Ovary (tissue), 9 donors: ENCODE measurements around the gene DIP2C. TPM values are rescaled to one million over a fixed set of nuclear protein-coding genes. Genes with fewer than 3 reads are reported as not detected.

Experiments
- DNase-seq, 5 donors: peaks; one replicate each; pipeline ENCODE4 v3.0.0-alpha.2; 2019 to 2020
- H3K27ac ChIP-seq, 2 donors: fragments of 200-600 bp; one replicate each; pipeline versions ENCODE4 v1.5.1 to v1.8.0; 2019 to 2022
- H3K27me3 ChIP-seq: fragments of 200-600 bp; one replicate; pipeline ENCODE4 v1.8.0; 2022
- H3K36me3 ChIP-seq: fragments of 200-600 bp; sonication (generic); one replicate; pipeline ENCODE4 v1.5.1; 2019
- H3K4me1 ChIP-seq: one replicate; pipeline ENCODE4 v1.8.1; 2013; ENCODE audit warnings: mild to moderate bottlenecking, moderate library complexity; ENCODE audit not compliant: insufficient read depth
- H3K4me3 ChIP-seq: fragments of 200-600 bp; sonication (generic); one replicate; pipeline ENCODE4 v1.5.1; 2017
- H3K9me3 ChIP-seq, 2 donors: fragments of 200-600 bp in 1 of 2; sonication (generic) in 1 of 2; one replicate each; pipeline versions ENCODE4 v1.5.1 to v1.8.1; 2013 to 2019; ENCODE audit warnings: mild to moderate bottlenecking in 1 of 2, moderate library complexity in 1 of 2
- CTCF ChIP-seq, 3 donors: fragments of 450-650 bp in 2 of 3; fragments of 200-600 bp in 1 of 3; IDR thresholded peaks; one replicate each; pipeline versions ENCODE4 v1.5.1 to v1.8.0; 2016 to 2022; ENCODE audit warnings: antibody characterized with exemption in 3 of 3, mild to moderate bottlenecking in 1 of 3
- EP300 ChIP-seq: sonication (generic); formaldehyde crosslinking; IDR thresholded peaks from one replicate; pipeline ENCODE4 v1.6.1; 2017; ENCODE audit warnings: antibody characterized with exemption
- POLR2A ChIP-seq: fragments of 450-650 bp; IDR thresholded peaks from one replicate; pipeline ENCODE4 v1.6.1; 2017; ENCODE audit warnings: antibody characterized with exemption, mild to moderate bottlenecking, moderate library complexity
- WGBS, 3 donors: extraction: QIAGEN DNeasy Blood & Tissue Kit in 1 of 3; methylation state at CpG; one replicate each; pipeline versions ENCODE4 v1.1.5 to v1.1.7; 2013 to 2017; 5-methylcytosine and 5-hydroxymethylcytosine counted together
- intact Hi-C, 4 donors: fragments of 100-400 bp; cut with DNase I; formaldehyde crosslinking; loops; one replicate each; pipeline versions ENCODE4 v1.11.0 to v1.15.1; 2022 to 2023
- polyA plus RNA-seq, 2 donors: library from polyadenylated mRNA; stranded (reverse); fragments of 200-250 nt in 1 of 2; fragments of 350-450 nt in 1 of 2; fragmentation: Illumina TruSeq in 1 of 2; extraction: RNeasy Lipid Tissue Mini Kit (QIAGEN cat#74804) in 1 of 2; gene quantifications; one replicate each; pipeline ENCODE4 v1.2.3, GENCODE V29; 2013 to 2014
- total RNA-seq, 7 donors: library from RNA; depleted of rRNA in 2 of 7; stranded (reverse); fragments of >200 nt in 2 of 7; fragmentation: NEBNext Ultra II Directional in 3 of 7; extraction: Animal tissue kit (Norgen Biotek cat#: 25700) in 3 of 7; gene quantifications; one replicate each; pipeline versions ENCODE4 v1.1.0 to v1.2.4, GENCODE V29; 2016 to 2023
- donor health status: DM: no; HTN: no; CAD: no; lungs with moderate emphysema.
- donor health status: DM: no; HTN: no; CAD: no.
- donor health status: Bipolar disorder and iron deficiency.
- donor health status: DM: yes; HTN: yes; CAD: no.
- donor health status: DM: no; HTN: no; CAD: no.
- donor health status: DM: yes; HTN: yes; CAD: no.

DIP2C gene
- total and polyA plus RNA-seq, 9 donors, result 10.1 to 29.4 (median 22.2) TPM

GRCh38 chr10:381805-382204 is 307.7 kb downstream of the DIP2C start:
- H3K36me3 ChIP-seq, result no peaks in the 10 kb centered on the region
- intact Hi-C loops, result no loop called here

DNA sequence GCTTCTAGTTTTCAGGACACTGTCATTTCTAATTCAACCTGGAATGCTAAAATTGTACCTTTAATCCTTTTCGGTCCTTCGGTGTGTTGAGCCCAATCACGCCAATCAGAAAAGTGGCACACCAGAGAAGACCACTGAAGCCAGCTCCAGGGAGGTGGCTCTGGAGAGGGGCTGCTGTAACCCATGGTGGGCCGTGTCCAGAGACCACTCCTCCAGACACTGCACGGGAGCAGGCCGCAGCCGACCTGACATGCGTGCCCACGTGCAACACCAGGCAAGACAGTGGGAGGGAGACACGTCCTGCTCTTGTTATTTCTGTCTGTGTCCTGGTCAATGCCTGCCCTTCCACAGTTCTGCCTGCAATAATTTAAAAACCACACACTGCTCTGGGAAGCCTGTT is 308.1 kb downstream of the DIP2C start:
- Histone ChIP-seq H3K27ac (no peak overlapping the region), H3K27me3 (no peaks in the 10 kb centered on the region), H3K4me3 (no peak overlapping the region), H3K36me3 (no peaks in the 10 kb centered on the region), H3K4me1 (no peaks in the 10 kb centered on the region), H3K9me3 (no peaks in the 10 kb centered on the region)
- TF ChIP-seq CTCF (IDR thresholded peaks at IDR 0.05) (no peak), POLR2A (no peak), EP300 (no peak)
- intact Hi-C loops, result no loop called here
- WGBS, 3 donors, result 92 to 97% (median 96%) methylated on average over 10 of the region's 10 CpGs
- DNase-seq, result no peak

More at GRCh38 chr10:381805-382204, 307.7 kb downstream of the DIP2C start:
- DNase-seq, result peak in 1 of 5 donors; percentile 5
- 93 to 98% (median 97%) methylated on average over 7 of the region's 7 CpGs for WGBS, 3 donors
- Histone ChIP-seq H3K27me3 (no peaks in the 10 kb centered on the region), H3K9me3 (no peaks in the 10 kb centered on the region), H3K27ac (no peak overlapping the region), H3K4me1 (no peaks in the 10 kb centered on the region), H3K4me3 (no peak overlapping the region)
- TF ChIP-seq EP300 (no peak), POLR2A (no peak), CTCF (IDR thresholded peaks at IDR 0.05) (no peak)

DNA sequence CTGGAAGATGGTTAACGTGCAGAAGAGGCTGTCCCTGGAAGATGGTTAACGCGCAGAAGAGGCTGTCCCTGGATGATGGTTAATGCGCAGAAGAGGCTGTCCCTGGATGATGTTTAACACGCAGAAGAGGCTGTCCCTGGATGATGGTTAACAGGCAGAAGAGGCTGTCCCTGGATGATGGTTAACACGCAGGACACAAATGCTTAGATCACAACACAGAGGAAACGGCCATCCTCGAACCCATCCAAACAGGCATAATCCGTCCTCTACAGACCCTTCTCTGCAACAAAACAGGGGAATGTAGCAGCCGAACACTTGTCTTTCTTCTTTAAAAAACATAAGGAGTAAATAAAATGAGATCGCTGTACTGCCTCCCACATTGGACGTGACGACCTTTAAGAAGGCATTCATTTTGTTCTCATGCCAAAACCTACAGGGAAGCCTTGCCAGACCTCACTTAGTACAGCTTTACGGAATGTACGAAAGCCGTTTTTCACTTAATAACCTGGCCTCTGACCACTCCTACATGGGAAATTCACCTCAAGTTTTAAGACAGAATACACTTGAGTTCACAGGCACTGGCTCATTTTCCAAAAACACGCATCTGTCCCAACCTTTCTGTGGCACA is 309.0 kb downstream of the DIP2C start:
- WGBS, 3 donors, result 52 to 64% (median 57%) methylated on average over 17 of the region's 17 CpGs
- H3K36me3 ChIP-seq, result no peaks in the 10 kb centered on the region
- no peak overlapping the region for H3K4me3 ChIP-seq
- H3K4me1 ChIP-seq, result no peaks in the 10 kb centered on the region
- intact Hi-C loops, result no loop called here
- no peak overlapping the region for H3K27ac ChIP-seq
- no peaks in the 10 kb centered on the region for H3K27me3 ChIP-seq
- no peak for TF ChIP-seq CTCF (IDR thresholded peaks at IDR 0.05)
- TF ChIP-seq EP300, result no peak
- TF ChIP-seq POLR2A, result no peak
- no peaks in the 10 kb centered on the region for H3K9me3 ChIP-seq
- no peak for DNase-seq

DNA sequence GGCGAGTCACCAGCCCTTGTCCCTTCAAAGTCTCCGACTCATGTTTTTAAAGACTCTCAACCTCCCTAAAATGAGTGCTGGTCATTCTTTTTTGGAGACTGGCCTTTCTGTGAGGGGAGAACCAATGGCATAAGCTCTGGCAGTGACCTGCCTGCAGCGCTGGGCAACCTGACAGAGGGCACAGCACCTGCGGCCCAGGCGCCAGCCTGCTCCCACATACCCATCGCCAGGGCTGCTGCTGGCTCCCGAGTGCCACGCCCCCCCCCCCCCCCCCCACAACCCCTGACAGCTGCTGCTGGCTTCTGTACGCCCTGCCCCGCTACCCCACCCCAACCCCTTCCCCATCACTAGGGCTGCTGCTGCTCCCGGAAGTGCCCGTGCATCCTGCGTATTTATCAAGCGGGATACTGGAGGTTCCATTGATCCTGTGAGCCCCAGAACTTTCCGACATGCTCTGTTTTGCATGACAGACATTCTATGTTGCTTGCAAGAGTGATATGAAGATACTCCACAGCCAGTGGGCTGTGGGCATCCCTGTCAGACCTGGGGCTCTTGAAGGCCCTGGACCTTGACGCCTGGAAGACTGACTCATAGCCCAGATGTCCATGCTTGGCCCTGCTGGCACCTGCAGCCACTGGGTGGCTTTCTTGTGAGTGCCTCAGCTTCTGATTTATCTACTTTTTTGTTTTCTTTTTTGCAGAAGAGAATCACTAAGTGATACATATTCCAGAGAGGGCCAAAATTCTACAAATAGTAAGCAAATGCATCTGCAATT is 310.4 kb downstream of the DIP2C start:
- 93 to 96% (median 94%) methylated on average over 10 to 16 of the region's 16 CpGs for WGBS, 3 donors
- peak in 1 of 5 donors; percentile 4 for DNase-seq
- no peak overlapping the region for H3K4me3 ChIP-seq
- H3K27ac ChIP-seq, result no peak overlapping the region
- H3K36me3 ChIP-seq, result no peaks in the 10 kb centered on the region
- no peaks in the 10 kb centered on the region for H3K9me3 ChIP-seq
- TF ChIP-seq POLR2A, result no peak
- no peak for TF ChIP-seq CTCF (IDR thresholded peaks at IDR 0.05)
- TF ChIP-seq EP300, result no peak
- intact Hi-C loops, result loop anchor here in 1 of 4 donors (5.0 kb wide), 1 partner anchor 47 kb away; no protein-coding TSS in a partner anchor
- H3K27me3 ChIP-seq, result no peaks in the 10 kb centered on the region
- H3K4me1 ChIP-seq, result no peaks in the 10 kb centered on the region
